Fibroblast of lung (primary cell): Measurements from ENCODE around the gene AGL. TPM values are rescaled to one million over a fixed set of nuclear protein-coding genes. Genes with fewer than 3 reads are reported as not detected.
A peak's percentile ranks its signal among the peaks of the same experiment; 100 is the strongest.

Experiments used
- DNase-seq, 2 donors: peaks; one replicate each; pipeline versions ENCODE4 v3.0.0 to v3.0.0-alpha.2; 2010; ENCODE audit warnings: low read depth in 2 of 2
- H2AFZ ChIP-seq: 2 replicates; pipeline ENCODE4 v1.5.1; 2012; ENCODE audit warnings: low read length, control low read depth, inconsistent platforms
- H3K27ac ChIP-seq: 2 replicates; pipeline ENCODE4 v1.5.1; 2011; ENCODE audit warnings: low read length, control low read depth; ENCODE audit not compliant: insufficient read depth
- H3K27me3 ChIP-seq: 2 replicates; pipeline ENCODE4 v1.5.1; 2011; ENCODE audit warnings: mild to moderate bottlenecking, low read length; ENCODE audit not compliant: control insufficient read depth, insufficient read depth
- H3K36me3 ChIP-seq: 2 replicates; pipeline ENCODE4 v1.5.1; 2011; ENCODE audit warnings: low read length; ENCODE audit not compliant: control insufficient read depth, insufficient read depth
- H3K4me1 ChIP-seq: 2 replicates; pipeline ENCODE4 v1.5.1; 2011; ENCODE audit warnings: low read length; ENCODE audit not compliant: control insufficient read depth, insufficient read depth; ENCODE audit errors: extremely low read depth
- H3K4me2 ChIP-seq: 2 replicates; pipeline ENCODE4 v1.5.1; 2011; ENCODE audit warnings: low read length, control low read depth; ENCODE audit not compliant: insufficient read depth; ENCODE audit errors: extremely low read depth
- H3K4me3 ChIP-seq, 4 experiments: fragments of 200-600 bp in 1 of 4; sonication (generic) in 1 of 4; replicated peaks in 1 of 4; 2 replicates each; pipeline ENCODE4 v1.5.1; 2011 to 2016; ENCODE audit warnings: low read length in 4 of 4, low read depth in 3 of 4, mild to moderate bottlenecking in 3 of 4, control low read depth in 2 of 4, inconsistent platforms in 1 of 4, mixed read lengths in 1 of 4; ENCODE audit not compliant: insufficient read depth in 1 of 4; ENCODE audit errors: control extremely low read depth in 1 of 4
- H3K79me2 ChIP-seq: 2 replicates; pipeline ENCODE4 v1.5.1; 2012; ENCODE audit warnings: mild to moderate bottlenecking, low read length, inconsistent platforms; ENCODE audit not compliant: control insufficient read depth, insufficient read depth
- H3K9ac ChIP-seq: 2 replicates; pipeline ENCODE4 v1.5.1; 2011; ENCODE audit warnings: mild to moderate bottlenecking, low read length, control low read depth; ENCODE audit not compliant: insufficient read depth
- H3K9me3 ChIP-seq: 2 replicates; pipeline ENCODE4 v1.5.1; 2012; ENCODE audit warnings: low read depth, low read length; ENCODE audit not compliant: control insufficient read depth, insufficient read depth
- H4K20me1 ChIP-seq: 2 replicates; pipeline ENCODE4 v1.5.1; 2011; ENCODE audit warnings: low read length; ENCODE audit not compliant: control insufficient read depth, insufficient read depth; ENCODE audit errors: extremely low read depth
- EZH2 ChIP-seq: IDR thresholded peaks from 2 replicates; pipeline ENCODE4 v1.5.1; 2012; ENCODE audit warnings: low read length, control low read depth, mild to moderate bottlenecking; ENCODE audit errors: missing control alignments
- polyA plus RNA-seq, 2 donors: library from polyadenylated mRNA; depleted of rRNA in 1 of 2; stranded (reverse) in 1 of 2; unstranded in 1 of 2; fragments of >200 nt; gene quantifications; 2 replicates each; pipeline ENCODE4 v1.2.1, GENCODE V29; 2011 to 2012; ENCODE audit warnings: missing spikeins in 1 of 2
- total RNA-seq: library from RNA; depleted of rRNA; stranded (reverse); fragments of >200 nt; gene quantifications from 2 replicates; pipeline ENCODE4 v1.2.1, GENCODE V29; 2014
- TF ChIP-seq, protein P1 (sequence below), 2 donors: IDR thresholded peaks in 1 of 2; conservative IDR thresholded peaks in 1 of 2; 1 replicate in 1 of 2; 2 replicates in 1 of 2; pipeline ENCODE4 v1.5.1; 2011 to 2012; ENCODE audit warnings: low read length in 2 of 2, control low read depth in 1 of 2, inconsistent platforms in 1 of 2, low read depth in 1 of 2, mild to moderate bottlenecking in 1 of 2

AGL gene
- total and polyA plus RNA-seq, 2 donors (not counting 1 experiment from before 2014, with no cell fraction given): 8.3 to 12.6 TPM

GRCh38 chr1:99943223-99943794 is 93.1 kb downstream of the AGL start:
- Histone ChIP-seq H3K4me3 (no peak overlapping the region), H3K4me1 (no peaks in the 10 kb centered on the region), H3K4me2 (no peak overlapping the region), H3K79me2 (no peaks in the 10 kb centered on the region), H3K27me3 (no peaks in the 10 kb centered on the region), H2AFZ (no peak overlapping the region), H3K9me3 (no peaks in the 10 kb centered on the region), H3K9ac (no peak overlapping the region), H3K36me3 (no peaks in the 10 kb centered on the region), H4K20me1 (no peaks in the 10 kb centered on the region), H3K27ac (no peak overlapping the region)
- peak; percentile 60 to 75 for DNase-seq
- TF ChIP-seq, protein P1, sequence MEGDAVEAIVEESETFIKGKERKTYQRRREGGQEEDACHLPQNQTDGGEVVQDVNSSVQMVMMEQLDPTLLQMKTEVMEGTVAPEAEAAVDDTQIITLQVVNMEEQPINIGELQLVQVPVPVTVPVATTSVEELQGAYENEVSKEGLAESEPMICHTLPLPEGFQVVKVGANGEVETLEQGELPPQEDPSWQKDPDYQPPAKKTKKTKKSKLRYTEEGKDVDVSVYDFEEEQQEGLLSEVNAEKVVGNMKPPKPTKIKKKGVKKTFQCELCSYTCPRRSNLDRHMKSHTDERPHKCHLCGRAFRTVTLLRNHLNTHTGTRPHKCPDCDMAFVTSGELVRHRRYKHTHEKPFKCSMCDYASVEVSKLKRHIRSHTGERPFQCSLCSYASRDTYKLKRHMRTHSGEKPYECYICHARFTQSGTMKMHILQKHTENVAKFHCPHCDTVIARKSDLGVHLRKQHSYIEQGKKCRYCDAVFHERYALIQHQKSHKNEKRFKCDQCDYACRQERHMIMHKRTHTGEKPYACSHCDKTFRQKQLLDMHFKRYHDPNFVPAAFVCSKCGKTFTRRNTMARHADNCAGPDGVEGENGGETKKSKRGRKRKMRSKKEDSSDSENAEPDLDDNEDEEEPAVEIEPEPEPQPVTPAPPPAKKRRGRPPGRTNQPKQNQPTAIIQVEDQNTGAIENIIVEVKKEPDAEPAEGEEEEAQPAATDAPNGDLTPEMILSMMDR (conservative IDR thresholded peaks at IDR 0.05 in 1 of 2, IDR thresholded peaks at IDR 0.05 in 1 of 2; ENCODE audit: low read depth in 1 of 2, low read length in 2 of 2): no peak
- no peak for TF ChIP-seq EZH2

GRCh38 chr1:99944192-99944591 is 94.0 kb downstream of the AGL start:
- no peaks in the 10 kb centered on the region for H3K9me3 ChIP-seq
- TF ChIP-seq EZH2: no peak
- TF ChIP-seq, protein P1 (conservative IDR thresholded peaks at IDR 0.05 in 1 of 2, IDR thresholded peaks at IDR 0.05 in 1 of 2; ENCODE audit: low read depth in 1 of 2, low read length in 2 of 2): no peak
- no peaks in the 10 kb centered on the region for H3K27me3 ChIP-seq
- H3K9ac ChIP-seq: no peak overlapping the region
- H2AFZ ChIP-seq: no peak overlapping the region
- no peaks in the 10 kb centered on the region for H3K79me2 ChIP-seq
- no peak overlapping the region for H3K27ac ChIP-seq
- no peak for DNase-seq
- H4K20me1 ChIP-seq: no peaks in the 10 kb centered on the region
- no peak overlapping the region for H3K4me3 ChIP-seq
- H3K4me2 ChIP-seq: no peak overlapping the region
- H3K36me3 ChIP-seq: no peaks in the 10 kb centered on the region
- no peaks in the 10 kb centered on the region for H3K4me1 ChIP-seq

GRCh38 chr1:99945174-99945573 is 95.0 kb downstream of the AGL start:
- H4K20me1 ChIP-seq: no peaks in the 10 kb centered on the region
- no peaks in the 10 kb centered on the region for H3K79me2 ChIP-seq
- no peak overlapping the region for H3K27ac ChIP-seq
- no peak overlapping the region for H3K9ac ChIP-seq
- no peaks in the 10 kb centered on the region for H3K9me3 ChIP-seq
- no peak for TF ChIP-seq EZH2
- TF ChIP-seq, protein P1 (conservative IDR thresholded peaks at IDR 0.05 in 1 of 2, IDR thresholded peaks at IDR 0.05 in 1 of 2; ENCODE audit: low read depth in 1 of 2, low read length in 2 of 2): no peak
- H3K4me3 ChIP-seq: no peak overlapping the region
- no peaks in the 10 kb centered on the region for H3K4me1 ChIP-seq
- H3K27me3 ChIP-seq: no peaks in the 10 kb centered on the region
- H2AFZ ChIP-seq: no peak overlapping the region
- no peaks in the 10 kb centered on the region for H3K36me3 ChIP-seq
- DNase-seq: no peak
- H3K4me2 ChIP-seq: no peak overlapping the region
